Keratinocyte (primary cell): ENCODE data around the gene EPHB1. TPM values are rescaled to one million over a fixed set of nuclear protein-coding genes. Genes with fewer than 3 reads are reported as not detected.

Source experiments
- DNase-seq: peaks from one replicate; pipeline ENCODE4 v3.0.0-alpha.2; 2011; ENCODE audit warnings: low read depth, missing footprints, low spot score
- FAIRE-seq: peaks from 2 replicates; lab custom pipeline; 2011; peaks lifted over from hg19 to GRCh38; lab: Jason Lieb, UNC
- H2AFZ ChIP-seq: 2 replicates; pipeline ENCODE4 v1.6.0; 2012; ENCODE audit warnings: low read length, control low read depth, inconsistent platforms; ENCODE audit not compliant: control insufficient read depth
- H3K27ac ChIP-seq: 2 replicates; pipeline ENCODE4 v1.5.1; 2011; ENCODE audit warnings: low read length; ENCODE audit not compliant: control insufficient read depth, insufficient read depth
- H3K27me3 ChIP-seq: 3 replicates; pipeline ENCODE4 v1.6.0; 2011; ENCODE audit warnings: low read length; ENCODE audit not compliant: control insufficient read depth, insufficient read depth; ENCODE audit errors: extremely low read depth
- H3K36me3 ChIP-seq, 2 experiments: 2 replicates in 1 of 2; 3 replicates in 1 of 2; pipeline ENCODE4 v1.5.1; 2011; ENCODE audit warnings: low read length in 2 of 2, mild to moderate bottlenecking in 1 of 2; ENCODE audit not compliant: control insufficient read depth in 2 of 2, insufficient read depth in 2 of 2; ENCODE audit errors: extremely low read depth in 1 of 2
- H3K4me1 ChIP-seq: 3 replicates; pipeline ENCODE4 v1.5.1; 2011; ENCODE audit warnings: low read length; ENCODE audit not compliant: control insufficient read depth, insufficient read depth; ENCODE audit errors: extremely low read depth
- H3K4me2 ChIP-seq: 3 replicates; pipeline ENCODE4 v1.6.0; 2011; ENCODE audit warnings: low read depth, low read length; ENCODE audit not compliant: control insufficient read depth, insufficient read depth; ENCODE audit errors: extremely low read depth
- H3K4me3 ChIP-seq, 3 experiments: fragments of 200-600 bp in 1 of 3; sonication (generic) in 1 of 3; 2 replicates in 2 of 3; 3 replicates in 1 of 3; pipeline ENCODE4 v1.5.1; 2011 to 2016; ENCODE audit warnings: low read length in 3 of 3, mild to moderate bottlenecking in 3 of 3, control low read depth in 2 of 3, inconsistent platforms in 1 of 3, low read depth in 1 of 3, mixed read lengths in 1 of 3, mixed run types in 1 of 3, moderate library complexity in 1 of 3; ENCODE audit not compliant: control insufficient read depth in 2 of 3, insufficient read depth in 2 of 3; ENCODE audit errors: extremely low read depth in 1 of 3
- H3K79me2 ChIP-seq: 2 replicates; pipeline ENCODE4 v1.6.0; 2012; ENCODE audit warnings: low read length; ENCODE audit not compliant: control insufficient read depth, insufficient read depth
- H3K9ac ChIP-seq: 3 replicates; pipeline ENCODE4 v1.6.0; 2011; ENCODE audit warnings: low read length; ENCODE audit not compliant: control insufficient read depth, insufficient read depth; ENCODE audit errors: extremely low read depth
- H3K9me1 ChIP-seq: 3 replicates; pipeline ENCODE4 v1.6.0; 2011; ENCODE audit warnings: low read length; ENCODE audit not compliant: control insufficient read depth, insufficient read depth; ENCODE audit errors: extremely low read depth
- H3K9me3 ChIP-seq: 2 replicates; pipeline ENCODE4 v1.5.1; 2012; ENCODE audit warnings: low read depth, low read length; ENCODE audit not compliant: control insufficient read depth
- H4K20me1 ChIP-seq: 3 replicates; pipeline ENCODE4 v1.6.0; 2011; ENCODE audit warnings: low read length; ENCODE audit not compliant: control insufficient read depth, insufficient read depth; ENCODE audit errors: extremely low read depth
- CTCF ChIP-seq, 3 experiments: IDR thresholded peaks in 1 of 3; conservative IDR thresholded peaks in 1 of 3; optimal IDR thresholded peaks in 1 of 3; 2 replicates in 2 of 3; 3 replicates in 1 of 3; pipeline versions ENCODE3 to v1.5.1; 2011; ENCODE audit warnings: low read length in 3 of 3, mild to moderate bottlenecking in 3 of 3, moderate library complexity in 2 of 3, control low read depth in 1 of 3, inconsistent platforms in 1 of 3; ENCODE audit not compliant: insufficient read depth in 2 of 3; ENCODE audit errors: extremely low read depth in 1 of 3
- EZH2 ChIP-seq: IDR thresholded peaks from one replicate; pipeline ENCODE4 v1.6.1; 2012; ENCODE audit warnings: inconsistent platforms, mild to moderate bottlenecking, low read length, moderate library complexity
- dilution Hi-C: fragments of 300-500 bp; cut with MboI; formaldehyde crosslinking; loops from one replicate; pipeline ENCODE4 v1.7.0; 2020; ENCODE audit warnings: low sequenced_read_pairs; ENCODE audit not compliant: extremely low pct_ligation_motif_present
- polyA plus RNA-seq, 5 experiments: library from polyadenylated mRNA; depleted of rRNA in 3 of 5; stranded (reverse) in 3 of 5; stranded (forward) in 1 of 5; unstranded in 1 of 5; fragments of >200 nt; gene quantifications; 1 replicate in 1 of 5; 2 replicates in 3 of 5; 3 replicates in 1 of 5; pipeline versions ENCODE4 v1.2.1 to v1.2.3, GENCODE V29; 2011 to 2012; ENCODE audit warnings: missing spikeins in 2 of 5, low read depth in 1 of 5, low replicate concordance in 1 of 5

The EPHB1 gene
- polyA plus RNA-seq, 1 donor (not counting 4 experiments of a cell fraction or from before 2014, with no cell fraction given), result 0.01 TPM

- FAIRE-seq (no peak), DNase-seq (no peak)
- H3K4me3 ChIP-seq, result no peak overlapping the region
- H2AFZ ChIP-seq, result no peak overlapping the region
- H3K9me3 ChIP-seq, result no peaks in the 10 kb centered on the region
- no peaks in the 10 kb centered on the region for H3K79me2 ChIP-seq
- H4K20me1 ChIP-seq, result no peaks in the 10 kb centered on the region
- no peaks in the 10 kb centered on the region for H3K4me1 ChIP-seq
- no peak for TF ChIP-seq EZH2
- TF ChIP-seq CTCF (optimal IDR thresholded peaks at IDR 0.05 in 1 of 3, IDR thresholded peaks at IDR 0.05 in 1 of 3, conservative IDR thresholded peaks at IDR 0.05 in 1 of 3; ENCODE audit: extremely low read depth in 1 of 3, insufficient read depth in 2 of 3, low read length in 3 of 3), result no peak
- H3K9ac ChIP-seq, result no peak overlapping the region
- no peaks in the 10 kb centered on the region for H3K27me3 ChIP-seq
- no peaks in the 10 kb centered on the region for H3K9me1 ChIP-seq
- no peaks in the 10 kb centered on the region for H3K36me3 ChIP-seq
- no peak overlapping the region for H3K27ac ChIP-seq
- no peak overlapping the region for H3K4me2 ChIP-seq
- dilution Hi-C loops, result no loop called here
Observed at GRCh38 chr3:135071483-135071882, 276.4 kb downstream of the EPHB1 start.

GRCh38 chr3:135072431-135072830 is 277.4 kb downstream of the EPHB1 start:
- Histone ChIP-seq H3K4me1 (no peaks in the 10 kb centered on the region), H3K9me3 (no peaks in the 10 kb centered on the region), H3K9ac (no peak overlapping the region), H3K79me2 (no peaks in the 10 kb centered on the region), H3K4me2 (no peak overlapping the region), H3K4me3 (no peak overlapping the region), H3K27ac (no peak overlapping the region), H4K20me1 (no peaks in the 10 kb centered on the region), H2AFZ (no peak overlapping the region), H3K36me3 (no peaks in the 10 kb centered on the region), H3K27me3 (no peaks in the 10 kb centered on the region), H3K9me1 (no peaks in the 10 kb centered on the region)
- DNase-seq, result no peak
- TF ChIP-seq CTCF (optimal IDR thresholded peaks at IDR 0.05 in 1 of 3, IDR thresholded peaks at IDR 0.05 in 1 of 3, conservative IDR thresholded peaks at IDR 0.05 in 1 of 3; ENCODE audit: extremely low read depth in 1 of 3, insufficient read depth in 2 of 3, low read length in 3 of 3), result no peak
- no peak for TF ChIP-seq EZH2
- no peak for FAIRE-seq
- dilution Hi-C loops, result no loop called here
